GM03348 (cell line): ENCODE measurements around the gene LRRC61.

Experiments used
- DNase-seq: peaks from one replicate; pipeline ENCODE4 v3.0.0; 2012; ENCODE audit warnings: low spot score

Gene LRRC61

GRCh38 chr7:150356265-150356897 is 33.2 kb downstream of the LRRC61 start:
- peak; percentile 57 for DNase-seq

GRCh38 chr7:150357270-150357669 is 34.1 kb downstream of the LRRC61 start:
- no peak for DNase-seq

GRCh38 chr7:150357771-150358427 is 34.7 kb downstream of the LRRC61 start:
- DNase-seq: no peak

- no peak for DNase-seq
These were observed 35.3 kb downstream of the LRRC61 start for GRCh38 chr7:150358433-150358832.

GRCh38 chr7:150358988-150359621 is 36.0 kb downstream of the LRRC61 start:
- no peak for DNase-seq

- DNase-seq: no peak
These were observed 36.6 kb downstream of the LRRC61 start for GRCh38 chr7:150359622-150360362.

- no peak for DNase-seq
These were observed 37.4 kb downstream of the LRRC61 start for GRCh38 chr7:150360363-150361058.

- DNase-seq: no peak
These were observed 38.2 kb downstream of the LRRC61 start for GRCh38 chr7:150361402-150361801.

GRCh38 chr7:150361807-150362621 is 38.9 kb downstream of the LRRC61 start:
- no peak for DNase-seq

GRCh38 chr7:150363370-150363769 is 40.2 kb downstream of the LRRC61 start:
- no peak for DNase-seq

GRCh38 chr7:150363872-150364271 is 40.7 kb downstream of the LRRC61 start:
- DNase-seq: no peak

- no peak for DNase-seq
These were observed 42.0 kb downstream of the LRRC61 start for GRCh38 chr7:150365194-150365593.

GRCh38 chr7:150365673-150366398 is 42.7 kb downstream of the LRRC61 start:
- no peak for DNase-seq

- DNase-seq: no peak
These were observed 44.5 kb downstream of the LRRC61 start for GRCh38 chr7:150367677-150368095.

GRCh38 chr7:150368096-150368883 is 45.1 kb downstream of the LRRC61 start, which contains the start of gene REPIN1:
TSS of gene REPIN1 (plus strand) at chr7:150368822. CDS start at chr7:150369712, 890 bp downstream.
- DNase-seq: peak; percentile 94

- peak; percentile 85 for DNase-seq
These were observed 46.0 kb downstream of the LRRC61 start for GRCh38 chr7:150368884-150369747.

- no peak for DNase-seq
These were observed 46.8 kb downstream of the LRRC61 start for GRCh38 chr7:150369748-150370501.

- peak; percentile 44 for DNase-seq
These were observed 47.5 kb downstream of the LRRC61 start for GRCh38 chr7:150370612-150371071.
